Cardiac fibroblast (primary cell): ENCODE data around the gene CIPC.
A peak's percentile ranks its signal among the peaks of the same experiment; 100 is the strongest.

ENCODE experiments used
- DNase-seq, 2 donors: peaks; one replicate each; pipeline versions ENCODE4 v3.0.0 to v3.0.0-alpha.2; 2010; ENCODE audit warnings: low read depth in 2 of 2
- H3K4me3 ChIP-seq, 2 donors: replicated peaks in 1 of 2; 1 replicate in 1 of 2; 2 replicates in 1 of 2; pipeline ENCODE4 v1.5.1; 2011; ENCODE audit warnings: low read depth in 2 of 2, low read length in 2 of 2, mild to moderate bottlenecking in 2 of 2, moderate library complexity in 1 of 2
- TF ChIP-seq, protein P1 (sequence below): IDR thresholded peaks from one replicate; pipeline ENCODE4 v1.5.1; 2011; ENCODE audit warnings: low read depth, mild to moderate bottlenecking, low read length, inconsistent platforms

Gene CIPC

GRCh38 chr14:77141214-77142004, 43.4 kb downstream of the CIPC start, which contains the start of gene ZDHHC22:
Gene ZDHHC22 (minus strand): TSS chr14:77141791. CDS start chr14:77139738, 2,053 bp downstream.
- H3K4me3 ChIP-seq, result peak within 1 kb of the TSS; percentile 6 to 32
- peak; percentile 20 to 35 for DNase-seq
- TF ChIP-seq, protein P1, sequence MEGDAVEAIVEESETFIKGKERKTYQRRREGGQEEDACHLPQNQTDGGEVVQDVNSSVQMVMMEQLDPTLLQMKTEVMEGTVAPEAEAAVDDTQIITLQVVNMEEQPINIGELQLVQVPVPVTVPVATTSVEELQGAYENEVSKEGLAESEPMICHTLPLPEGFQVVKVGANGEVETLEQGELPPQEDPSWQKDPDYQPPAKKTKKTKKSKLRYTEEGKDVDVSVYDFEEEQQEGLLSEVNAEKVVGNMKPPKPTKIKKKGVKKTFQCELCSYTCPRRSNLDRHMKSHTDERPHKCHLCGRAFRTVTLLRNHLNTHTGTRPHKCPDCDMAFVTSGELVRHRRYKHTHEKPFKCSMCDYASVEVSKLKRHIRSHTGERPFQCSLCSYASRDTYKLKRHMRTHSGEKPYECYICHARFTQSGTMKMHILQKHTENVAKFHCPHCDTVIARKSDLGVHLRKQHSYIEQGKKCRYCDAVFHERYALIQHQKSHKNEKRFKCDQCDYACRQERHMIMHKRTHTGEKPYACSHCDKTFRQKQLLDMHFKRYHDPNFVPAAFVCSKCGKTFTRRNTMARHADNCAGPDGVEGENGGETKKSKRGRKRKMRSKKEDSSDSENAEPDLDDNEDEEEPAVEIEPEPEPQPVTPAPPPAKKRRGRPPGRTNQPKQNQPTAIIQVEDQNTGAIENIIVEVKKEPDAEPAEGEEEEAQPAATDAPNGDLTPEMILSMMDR, result peak; percentile 28

DNA sequence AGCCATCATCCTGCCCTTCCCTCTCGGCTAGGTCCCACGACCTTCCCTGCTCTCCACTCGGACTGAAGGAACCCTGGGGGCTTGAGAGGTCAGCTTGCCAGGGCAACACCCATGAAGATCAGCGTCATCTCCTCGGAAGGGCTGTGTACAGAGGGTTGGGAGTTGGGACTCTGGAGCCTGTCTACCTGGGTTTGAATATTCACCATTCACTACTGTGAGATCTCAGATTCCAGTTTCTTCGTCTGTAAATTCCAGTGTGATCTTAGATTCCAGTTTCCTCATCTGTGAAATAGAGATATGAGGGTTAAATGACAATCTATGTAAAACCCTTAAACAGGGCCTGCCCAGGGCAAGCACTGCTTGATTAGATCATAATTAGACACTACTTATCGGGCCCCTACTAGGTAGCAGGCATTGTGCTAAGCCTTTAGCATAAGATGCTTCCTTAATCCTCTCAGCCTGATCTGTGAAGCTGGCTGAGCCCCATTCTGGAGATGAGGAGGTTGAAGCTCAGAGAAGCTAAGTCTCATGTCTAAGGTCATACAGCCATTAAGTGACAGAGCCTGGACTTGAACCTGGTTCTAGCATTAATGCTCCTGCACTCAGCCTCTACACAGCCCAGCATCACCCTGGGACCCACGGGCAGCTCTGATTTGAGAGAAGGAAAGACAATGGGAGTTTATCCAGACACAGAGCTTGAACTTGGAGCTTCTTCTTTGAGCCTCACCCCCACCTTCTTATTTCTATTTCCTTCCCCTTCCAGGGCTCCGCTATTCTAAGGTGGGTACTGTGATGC, 44.1 kb downstream of the CIPC start:
- no peak overlapping the region for H3K4me3 ChIP-seq
- DNase-seq, result no peak
- TF ChIP-seq, protein P1, result no peak

DNA sequence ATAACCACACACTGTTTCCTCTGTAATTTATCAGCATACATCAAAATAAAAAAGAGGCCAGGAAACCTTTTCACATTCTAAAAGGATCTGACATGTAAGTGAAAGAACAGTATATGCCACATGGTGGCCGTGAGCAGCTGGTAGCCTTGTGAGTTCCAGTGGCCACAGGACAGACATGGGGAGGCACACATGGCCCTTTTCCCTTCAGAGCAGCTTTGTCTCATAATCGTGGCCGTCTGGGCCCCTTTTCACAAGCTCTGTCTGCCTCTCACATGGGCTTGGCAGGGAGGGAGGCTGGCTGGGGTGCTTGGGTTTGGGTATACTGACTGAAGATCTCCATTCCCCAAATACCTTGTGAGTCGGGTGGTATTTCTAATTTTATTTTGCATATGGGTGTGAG, 45.0 kb downstream of the CIPC start:
- H3K4me3 ChIP-seq, result no peak overlapping the region
- DNase-seq, result no peak

DNA sequence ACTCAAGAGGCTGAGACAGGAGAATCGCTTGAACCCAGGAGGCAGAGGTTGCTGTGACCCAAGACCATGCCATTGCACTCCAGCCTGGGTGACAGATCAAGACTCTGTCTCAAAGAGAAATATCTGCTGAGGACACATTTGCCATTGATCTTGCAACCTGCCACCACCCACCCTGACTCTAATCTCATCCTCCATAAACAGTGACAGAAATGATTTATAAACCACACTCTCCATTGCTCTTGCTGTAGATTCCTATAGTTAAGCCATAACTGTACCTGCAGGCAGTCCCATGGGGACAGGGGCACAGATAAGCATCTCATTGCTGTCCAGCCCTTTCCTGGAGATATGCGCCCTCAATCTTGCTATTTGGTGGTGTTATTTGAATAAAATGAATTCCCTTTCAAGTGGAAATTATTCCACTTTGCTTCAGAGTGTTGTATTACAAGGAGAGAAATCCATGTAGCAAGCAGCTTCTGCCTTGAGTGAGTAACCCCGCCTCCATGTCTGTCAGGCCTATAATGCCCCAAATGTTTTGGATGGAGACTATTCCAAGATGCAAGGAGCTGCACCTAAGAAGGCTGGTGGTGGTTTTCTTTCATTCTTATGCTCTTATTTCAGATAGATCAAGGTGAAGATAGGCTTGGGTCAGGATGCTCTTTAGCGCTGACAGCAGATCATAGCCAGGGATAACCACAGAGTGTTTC, 46.5 kb downstream of the CIPC start:
- TF ChIP-seq, protein P1, result no peak
- H3K4me3 ChIP-seq, result no peak overlapping the region
- DNase-seq, result no peak

More for the DNA sequence above, 45.0 kb downstream of the CIPC start:
- TF ChIP-seq, protein P1, result no peak

GRCh38 chr14:77145975-77146740, 48.1 kb downstream of the CIPC start:
- TF ChIP-seq, protein P1, result no peak
- no peak for DNase-seq
- H3K4me3 ChIP-seq, result no peak overlapping the region

GRCh38 chr14:77148510-77149231, 50.6 kb downstream of the CIPC start:
- TF ChIP-seq, protein P1, result no peak
- DNase-seq, result no peak
- H3K4me3 ChIP-seq, result no peak overlapping the region
